ENCODE results near the gene ANKMY2. TPM values are rescaled to one million over a fixed set of nuclear protein-coding genes. Genes with fewer than 3 reads are reported as not detected.

The ANKMY2 gene
- total RNA-seq, 1 experiment from 2014 or later: 22.9 TPM

GRCh38 chr7:16592395-16592794, 53.2 kb downstream of the ANKMY2 start:
- H3K27me3 ChIP-seq (ENCODE audit: insufficient read depth, low read depth): no peaks in the 10 kb centered on the region
- intact Hi-C loops (cut with micrococcal nuclease; ENCODE audit: unreplicated experiment): no loop called here
- no peak overlapping the region for H3K4me3 ChIP-seq
- 0 out of 2 replicates have a peak, but pooled peaks cover 3% of the 10 kb centered on the region for H3K4me1 ChIP-seq (replicated peaks; ENCODE audit: insufficient read depth)
- POLR2A ChIA-PET (ENCODE audit: unreplicated experiment): no interaction called here
- no peak overlapping the region for H3K4me2 ChIP-seq
- no peaks in the 10 kb centered on the region for H3K9me2 ChIP-seq (ENCODE audit: insufficient read depth)
- no peaks in the 10 kb centered on the region for H4K20me1 ChIP-seq (ENCODE audit: insufficient read depth)
- no peaks in the 10 kb centered on the region for H3K9me3 ChIP-seq (ENCODE audit: insufficient read depth, low read depth)
- no TSS peak for BruUV-seq (replicated peaks)
- H3K27ac ChIP-seq: no peak overlapping the region
- DNase-seq: no peak
- H3K36me3 ChIP-seq (ENCODE audit: low read depth): no peaks in the 10 kb centered on the region
- no peak overlapping the region for H2AFZ ChIP-seq
- CTCF ChIA-PET: interaction anchor here (0.6 kb wide), 1 partner anchor 68 kb away, joined by 10 read pairs; no protein-coding TSS in a partner anchor
- TF ChIP-seq, protein P1, sequence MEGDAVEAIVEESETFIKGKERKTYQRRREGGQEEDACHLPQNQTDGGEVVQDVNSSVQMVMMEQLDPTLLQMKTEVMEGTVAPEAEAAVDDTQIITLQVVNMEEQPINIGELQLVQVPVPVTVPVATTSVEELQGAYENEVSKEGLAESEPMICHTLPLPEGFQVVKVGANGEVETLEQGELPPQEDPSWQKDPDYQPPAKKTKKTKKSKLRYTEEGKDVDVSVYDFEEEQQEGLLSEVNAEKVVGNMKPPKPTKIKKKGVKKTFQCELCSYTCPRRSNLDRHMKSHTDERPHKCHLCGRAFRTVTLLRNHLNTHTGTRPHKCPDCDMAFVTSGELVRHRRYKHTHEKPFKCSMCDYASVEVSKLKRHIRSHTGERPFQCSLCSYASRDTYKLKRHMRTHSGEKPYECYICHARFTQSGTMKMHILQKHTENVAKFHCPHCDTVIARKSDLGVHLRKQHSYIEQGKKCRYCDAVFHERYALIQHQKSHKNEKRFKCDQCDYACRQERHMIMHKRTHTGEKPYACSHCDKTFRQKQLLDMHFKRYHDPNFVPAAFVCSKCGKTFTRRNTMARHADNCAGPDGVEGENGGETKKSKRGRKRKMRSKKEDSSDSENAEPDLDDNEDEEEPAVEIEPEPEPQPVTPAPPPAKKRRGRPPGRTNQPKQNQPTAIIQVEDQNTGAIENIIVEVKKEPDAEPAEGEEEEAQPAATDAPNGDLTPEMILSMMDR (conservative IDR thresholded peaks at IDR 0.05): no peak
- TF ChIP-seq EZH2 (IDR thresholded peaks at IDR 0.05; ENCODE audit: low read depth): no peak
- no peaks in the 10 kb centered on the region for H3F3A ChIP-seq (ENCODE audit: insufficient read depth, low read depth)
- no peaks in the 10 kb centered on the region for H3K79me2 ChIP-seq (ENCODE audit: low read depth)

- CTCF ChIA-PET: no interaction called here
These were observed 55.1 kb downstream of the ANKMY2 start for GRCh38 chr7:16590424-16590823.

DNA sequence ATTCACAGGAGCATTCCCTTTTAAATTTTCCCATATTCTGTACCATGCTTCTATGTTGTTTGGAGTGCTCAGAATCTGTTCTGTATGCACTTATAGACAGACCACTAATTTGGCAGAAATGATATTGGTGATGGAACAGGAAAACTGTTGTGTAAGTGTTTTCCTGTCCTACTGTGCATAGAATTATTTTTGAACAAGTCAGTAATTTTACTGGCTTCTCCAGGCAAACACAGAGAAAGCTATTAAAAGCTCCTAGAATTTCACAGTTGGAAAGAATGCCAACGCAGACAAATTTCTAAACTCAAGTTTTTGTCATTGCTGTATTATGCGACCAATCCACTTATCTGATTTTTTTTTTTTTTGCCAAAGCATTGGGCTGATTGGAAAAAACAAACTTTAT, 55.7 kb downstream of the ANKMY2 start:
- DNase-seq: no peak
- no peaks in the 10 kb centered on the region for H3K9me2 ChIP-seq (ENCODE audit: insufficient read depth)
- H3K27me3 ChIP-seq (ENCODE audit: insufficient read depth, low read depth): no peaks in the 10 kb centered on the region
- BruUV-seq (replicated peaks): no TSS peak
- no peaks in the 10 kb centered on the region for H3K79me2 ChIP-seq (ENCODE audit: low read depth)
- no peaks in the 10 kb centered on the region for H3K9me3 ChIP-seq (ENCODE audit: insufficient read depth, low read depth)
- CTCF ChIA-PET: no interaction called here
- H4K20me1 ChIP-seq (ENCODE audit: insufficient read depth): no peaks in the 10 kb centered on the region
- H2AFZ ChIP-seq: no peak overlapping the region
- H3K27ac ChIP-seq: no peak overlapping the region
- H3K4me2 ChIP-seq: no peak overlapping the region
- no peak overlapping the region for H3K4me3 ChIP-seq
- no peak for TF ChIP-seq EZH2 (IDR thresholded peaks at IDR 0.05; ENCODE audit: low read depth)
- TF ChIP-seq, protein P1 (conservative IDR thresholded peaks at IDR 0.05): no peak
- intact Hi-C loops (cut with micrococcal nuclease; ENCODE audit: unreplicated experiment): no loop called here
- POLR2A ChIA-PET (ENCODE audit: unreplicated experiment): no interaction called here
- no peaks in the 10 kb centered on the region for H3F3A ChIP-seq (ENCODE audit: insufficient read depth, low read depth)
- H3K36me3 ChIP-seq (ENCODE audit: low read depth): no peaks in the 10 kb centered on the region
- 0 out of 2 replicates have a peak, but pooled peaks cover 3% of the 10 kb centered on the region for H3K4me1 ChIP-seq (replicated peaks; ENCODE audit: insufficient read depth)

More at GRCh38 chr7:16590424-16590823, 55.1 kb downstream of the ANKMY2 start:
- Histone ChIP-seq H3K27me3 (ENCODE audit: insufficient read depth, low read depth) (no peaks in the 10 kb centered on the region), H4K20me1 (ENCODE audit: insufficient read depth) (no peaks in the 10 kb centered on the region), H3K36me3 (ENCODE audit: low read depth) (no peaks in the 10 kb centered on the region), H3K4me1 (replicated peaks; ENCODE audit: insufficient read depth) (0 out of 2 replicates have a peak, but pooled peaks cover 3% of the 10 kb centered on the region), H3K27ac (no peak overlapping the region), H3K4me2 (no peak overlapping the region), H3K9me2 (ENCODE audit: insufficient read depth) (no peaks in the 10 kb centered on the region), H3K4me3 (no peak overlapping the region), H3K79me2 (ENCODE audit: low read depth) (no peaks in the 10 kb centered on the region), H2AFZ (no peak overlapping the region), H3F3A (ENCODE audit: insufficient read depth, low read depth) (no peaks in the 10 kb centered on the region), H3K9me3 (ENCODE audit: insufficient read depth, low read depth) (no peaks in the 10 kb centered on the region)
- no peak for TF ChIP-seq EZH2 (IDR thresholded peaks at IDR 0.05; ENCODE audit: low read depth)
- intact Hi-C loops (cut with micrococcal nuclease; ENCODE audit: unreplicated experiment): no loop called here
- POLR2A ChIA-PET (ENCODE audit: unreplicated experiment): no interaction called here
- no peak for DNase-seq
- no TSS peak for BruUV-seq (replicated peaks)

- no peaks in the 10 kb centered on the region for H3F3A ChIP-seq (ENCODE audit: insufficient read depth, low read depth)
- no peaks in the 10 kb centered on the region for H3K36me3 ChIP-seq (ENCODE audit: low read depth)
- H3K27ac ChIP-seq: no peak overlapping the region
- no peak for TF ChIP-seq EZH2 (IDR thresholded peaks at IDR 0.05; ENCODE audit: low read depth)
- TF ChIP-seq, protein P1 (conservative IDR thresholded peaks at IDR 0.05): no peak
- DNase-seq: no peak
- H3K4me3 ChIP-seq: no peak overlapping the region
- intact Hi-C loops (cut with micrococcal nuclease; ENCODE audit: unreplicated experiment): no loop called here
- H3K4me1 ChIP-seq (replicated peaks; ENCODE audit: insufficient read depth): no peaks in the 10 kb centered on the region
- ChIA-PET CTCF (no interaction called here), POLR2A (ENCODE audit: unreplicated experiment) (no interaction called here)
- H2AFZ ChIP-seq: no peak overlapping the region; the same call in 1 of the 2 replicates
- no peaks in the 10 kb centered on the region for H4K20me1 ChIP-seq (ENCODE audit: insufficient read depth)
- no peaks in the 10 kb centered on the region for H3K9me3 ChIP-seq (ENCODE audit: insufficient read depth, low read depth)
- H3K9me2 ChIP-seq (ENCODE audit: insufficient read depth): no peaks in the 10 kb centered on the region
- BruUV-seq (replicated peaks): no TSS peak
- no peak overlapping the region for H3K4me2 ChIP-seq
- no peaks in the 10 kb centered on the region for H3K79me2 ChIP-seq (ENCODE audit: low read depth)
- no peaks in the 10 kb centered on the region for H3K27me3 ChIP-seq (ENCODE audit: insufficient read depth, low read depth)
These were observed 57.8 kb downstream of the ANKMY2 start for GRCh38 chr7:16587790-16588189.
